Gastrocnemius medialis (tissue), 4 donors: Measurements from ENCODE around the gene GM2A. TPM values are rescaled to one million over a fixed set of nuclear protein-coding genes. Genes with fewer than 3 reads are reported as not detected.
A peak's percentile ranks its signal among the peaks of the same experiment; 100 is the strongest.
"Not testable (repeated sequence)": the region's sequence is repeated elsewhere in the genome, so short reads cannot be mapped to it uniquely, and the experiment has no call there.

ENCODE experiments used
- ATAC-seq, 2 donors: fragments of 150-250 bp; one replicate each; pipeline ENCODE4 v1.9.1; 2016
- DNase-seq, 2 donors: peaks; one replicate each; pipeline ENCODE4 v3.0.0-alpha.2; 2019
- H3K27ac ChIP-seq, 4 donors: fragments of 200-600 bp; sonication (generic); 1 replicate in 1 of 4; 2 replicates in 3 of 4; pipeline ENCODE4 v1.5.1; 2016 to 2018; ENCODE audit warnings: mild to moderate bottlenecking in 2 of 4, moderate library complexity in 1 of 4
- H3K27me3 ChIP-seq, 3 donors: fragments of 200-600 bp; sonication (generic) in 2 of 3; 1 replicate in 1 of 3; 2 replicates in 2 of 3; pipeline versions ENCODE4 v1.5.1 to v1.6.0; 2016 to 2019; ENCODE audit warnings: mild to moderate bottlenecking in 1 of 3, moderate library complexity in 1 of 3
- H3K36me3 ChIP-seq, 2 donors: fragments of 200-600 bp; sonication (generic) in 1 of 2; one replicate each; pipeline ENCODE4 v1.5.1; 2017 to 2018
- H3K4me1 ChIP-seq, 2 donors: fragments of 200-600 bp; sonication (generic) in 1 of 2; one replicate each; pipeline ENCODE4 v1.5.1; 2016 to 2017; ENCODE audit warnings: mild to moderate bottlenecking in 2 of 2
- H3K4me3 ChIP-seq, 4 donors: fragments of 200-600 bp; sonication (generic) in 3 of 4; 1 replicate in 1 of 4; 2 replicates in 3 of 4; pipeline ENCODE4 v1.5.1; 2016 to 2019; ENCODE audit warnings: mild to moderate bottlenecking in 2 of 4
- H3K9me3 ChIP-seq, 3 donors: fragments of 200-600 bp; sonication (generic) in 2 of 3; 1 replicate in 1 of 3; 2 replicates in 2 of 3; pipeline ENCODE4 v1.5.1; 2016 to 2019
- CTCF ChIP-seq, 5 experiments: fragments of 450-650 bp in 3 of 5; fragments of 200-600 bp in 2 of 5; sonication (generic) in 2 of 5; IDR thresholded peaks in 4 of 5; conservative IDR thresholded peaks in 1 of 5; 1 replicate in 4 of 5; 2 replicates in 1 of 5; pipeline ENCODE4 v1.5.1; 2016 to 2019; ENCODE audit warnings: antibody characterized with exemption in 5 of 5, mild to moderate bottlenecking in 3 of 5, moderate library complexity in 3 of 5
- POLR2A ChIP-seq, 2 donors: fragments of 450-650 bp; IDR thresholded peaks; one replicate each; pipeline ENCODE4 v1.6.1; 2017; ENCODE audit warnings: antibody characterized with exemption in 2 of 2, mild to moderate bottlenecking in 2 of 2, moderate library complexity in 2 of 2
- in situ Hi-C, 4 donors: fragments of 200-750 bp; cut with MboI; loops; one replicate each; pipeline versions ENCODE4 v1.15.0 to v1.8.0; 2017; ENCODE audit warnings: low sequenced_read_pairs in 4 of 4
- intact Hi-C: fragments of 100-400 bp; cut with DNase I; formaldehyde crosslinking; loops from one replicate; pipeline ENCODE4 v1.15.1; 2023; ENCODE audit warnings: low total_unique reads
- total RNA-seq, 4 donors: library from RNA; depleted of rRNA; stranded (reverse); fragments of >200 nt; gene quantifications; one replicate each; pipeline versions ENCODE4 v1.1.0 to v1.2.3, GENCODE V29; 2016

GM2A gene
- total RNA-seq, 4 donors from 2014 or later = 5.0 to 7.2 (median 5.7) TPM

DNA sequence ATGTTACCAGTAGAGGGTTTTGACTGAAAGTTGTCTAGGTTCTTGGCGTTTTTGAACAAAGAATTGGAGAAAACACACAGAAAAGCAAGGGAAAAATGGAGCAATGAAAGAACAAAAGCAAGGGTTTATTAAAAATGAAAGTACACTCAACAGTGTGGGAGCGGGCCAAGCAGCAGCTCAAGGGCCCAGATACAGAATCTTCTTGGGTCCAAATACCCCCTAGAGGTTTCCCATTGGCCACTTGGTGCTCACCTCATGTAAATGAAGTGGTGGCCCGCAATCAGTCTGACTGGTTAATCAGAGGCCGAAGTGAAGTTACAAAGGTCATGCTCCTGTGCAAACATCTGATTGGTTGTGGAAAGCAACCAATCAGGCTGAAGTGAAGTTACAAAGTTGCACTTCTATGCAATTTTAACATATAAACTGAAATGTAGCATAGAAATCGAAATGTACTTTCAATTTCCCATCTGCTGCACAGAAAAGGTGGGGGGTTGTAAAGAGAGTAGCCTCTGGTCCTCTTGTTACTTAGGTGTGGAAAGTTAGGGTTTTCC lies 1.9 kb upstream of the GM2A start:
- intact Hi-C loops (loop anchor here (5.0 kb wide), 1 partner anchor 204 kb away; no protein-coding TSS in a partner anchor), in situ Hi-C loops (no loop called here)
- TF ChIP-seq CTCF (IDR thresholded peaks at IDR 0.05 in 4 of 5, conservative IDR thresholded peaks at IDR 0.05 in 1 of 5) (no peak), POLR2A (IDR thresholded peaks at IDR 0.05) (no peak)
- Histone ChIP-seq H3K9me3 (no peaks in the 10 kb centered on the region), H3K36me3 (no peaks in the 10 kb centered on the region), H3K27me3 (no peaks in the 10 kb centered on the region), H3K4me3 (no peak overlapping the region), H3K4me1 (peaks cover 16 to 27% of the 10 kb centered on the region in 2 donors), H3K27ac (peak overlapping the region in 1 of 4 donors; percentile 87)
- DNase-seq (no peak), ATAC-seq (no peak)

DNA sequence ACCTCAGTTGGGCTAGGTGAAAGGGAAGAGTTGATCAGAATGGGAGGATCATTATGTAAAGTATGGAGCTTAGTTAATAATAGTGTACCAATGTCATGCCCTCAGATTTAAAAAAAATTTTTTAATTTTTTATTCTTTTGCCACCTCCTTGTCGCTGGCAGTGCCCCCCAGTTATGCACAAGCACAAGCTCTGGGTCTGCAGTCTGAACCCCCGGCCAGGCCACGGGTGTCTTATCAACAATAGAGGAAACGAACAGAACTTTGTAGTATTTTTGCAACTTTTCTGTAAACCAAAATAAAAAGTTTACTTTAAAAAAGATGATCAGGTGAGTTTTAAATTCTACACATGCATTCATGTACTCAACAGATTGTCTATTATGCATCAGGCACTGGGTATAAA lies 1.4 kb upstream of the GM2A start:
- intact Hi-C loops (loop anchor here (1.0 to 5.0 kb wide), 2 partner anchors 94 to 204 kb away; partner anchors contain the start of gene ANXA6), in situ Hi-C loops (no loop called here)
- H3K27ac ChIP-seq = peak overlapping the region; percentile 84 to 88 (median 88)
- H3K4me3 ChIP-seq = peak overlapping the region in 2 of 4 donors; percentile 65 to 69
- no peaks in the 10 kb centered on the region for H3K27me3 ChIP-seq
- TF ChIP-seq CTCF (IDR thresholded peaks at IDR 0.05 in 4 of 5, conservative IDR thresholded peaks at IDR 0.05 in 1 of 5) (no peak), POLR2A (IDR thresholded peaks at IDR 0.05) (no peak)
- DNase-seq (no peak), ATAC-seq (no peak)
- no peaks in the 10 kb centered on the region for H3K36me3 ChIP-seq
- H3K9me3 ChIP-seq = no peaks in the 10 kb centered on the region
- H3K4me1 ChIP-seq = peaks cover 16 to 27% of the 10 kb centered on the region in 2 donors

GRCh38 chr5:151253605-151253950 lies 593 bp downstream of the GM2A start:
- in situ Hi-C loops = no loop called here
- TF ChIP-seq CTCF (IDR thresholded peaks at IDR 0.05 in 4 of 5, conservative IDR thresholded peaks at IDR 0.05 in 1 of 5) (no peak), POLR2A (IDR thresholded peaks at IDR 0.05) (no peak)

DNA sequence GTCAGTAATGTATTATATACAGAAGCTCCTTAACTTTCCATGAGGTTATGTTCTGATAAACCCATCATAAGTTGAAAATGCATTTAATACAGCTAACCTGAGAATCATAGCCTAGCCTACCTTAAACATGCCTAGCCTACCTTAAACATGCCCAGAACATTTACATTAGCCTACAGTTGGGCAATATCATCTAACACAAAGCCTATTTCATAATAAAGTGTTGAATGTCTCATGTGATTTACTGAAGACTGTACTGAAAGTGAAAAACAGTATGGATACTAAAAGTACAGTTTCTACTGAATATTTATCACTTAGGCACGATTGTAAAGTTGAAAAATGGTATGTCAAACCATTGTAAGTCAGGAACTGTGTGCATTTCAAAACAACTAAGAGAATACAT lies 1.6 kb downstream of the GM2A start:
- TF ChIP-seq CTCF (IDR thresholded peaks at IDR 0.05 in 4 of 5, conservative IDR thresholded peaks at IDR 0.05 in 1 of 5) = no peak
- TF ChIP-seq POLR2A (IDR thresholded peaks at IDR 0.05) = no peak

More at GRCh38 chr5:151253605-151253950, 593 bp downstream of the GM2A start:
- H3K4me3 ChIP-seq = peak overlapping the region; percentile 71 to 94 (median 81)
- peak overlapping the region; percentile 87 to 97 (median 90) for H3K27ac ChIP-seq
- H3K9me3 ChIP-seq = no peaks in the 10 kb centered on the region
- no peaks in the 10 kb centered on the region for H3K27me3 ChIP-seq
- H3K4me1 ChIP-seq = peaks cover 23 to 27% of the 10 kb centered on the region in 2 donors
- no peak for DNase-seq
- H3K36me3 ChIP-seq = no peaks in the 10 kb centered on the region
- ATAC-seq = no peak
- intact Hi-C loops = loop anchor here (5.0 kb wide), 1 partner anchor 206 kb away; no protein-coding TSS in a partner anchor

GRCh38 chr5:151254990-151255389 lies 2.0 kb downstream of the GM2A start:
- ATAC-seq, H3K27ac ChIP-seq, H3K9me3 ChIP-seq, DNase-seq, H3K36me3 ChIP-seq, H3K4me3 ChIP-seq, H3K27me3 ChIP-seq, in situ Hi-C loops: not testable (repeated sequence)
- H3K4me1 ChIP-seq = peaks cover 23 to 27% of the 10 kb centered on the region in 2 donors
- intact Hi-C loops = loop anchor here (5.0 kb wide), 1 partner anchor 208 kb away; no protein-coding TSS in a partner anchor

More for the DNA sequence above, 1.6 kb downstream of the GM2A start:
- no peak for ATAC-seq
- no peak overlapping the region for H3K27ac ChIP-seq
- no peak for DNase-seq
- no peaks in the 10 kb centered on the region for H3K9me3 ChIP-seq
- H3K27me3 ChIP-seq = no peaks in the 10 kb centered on the region
- H3K4me3 ChIP-seq = no peak overlapping the region
- intact Hi-C loops = loop anchor here (5.0 kb wide), 1 partner anchor 207 kb away; no protein-coding TSS in a partner anchor
- H3K36me3 ChIP-seq = no peaks in the 10 kb centered on the region
- peaks cover 23 to 27% of the 10 kb centered on the region in 2 donors for H3K4me1 ChIP-seq
- in situ Hi-C loops = no loop called here
